UCSD-AML1 (cell line): ENCODE data around the gene TPCN2.
"Not testable (repeated sequence)": the region's sequence is repeated elsewhere in the genome, so short reads cannot be mapped to it uniquely, and the experiment has no call there.

Experiments used
- DNase-seq: peaks from one replicate; lab custom pipeline; 2025; ENCODE audit not compliant: unreplicated experiment; lab: John Stamatoyannopoulos, UW

The TPCN2 gene

GRCh38 chr11:69123593-69124545 lies 75.1 kb downstream of the TPCN2 start:
- DNase-seq = no peak

DNA sequence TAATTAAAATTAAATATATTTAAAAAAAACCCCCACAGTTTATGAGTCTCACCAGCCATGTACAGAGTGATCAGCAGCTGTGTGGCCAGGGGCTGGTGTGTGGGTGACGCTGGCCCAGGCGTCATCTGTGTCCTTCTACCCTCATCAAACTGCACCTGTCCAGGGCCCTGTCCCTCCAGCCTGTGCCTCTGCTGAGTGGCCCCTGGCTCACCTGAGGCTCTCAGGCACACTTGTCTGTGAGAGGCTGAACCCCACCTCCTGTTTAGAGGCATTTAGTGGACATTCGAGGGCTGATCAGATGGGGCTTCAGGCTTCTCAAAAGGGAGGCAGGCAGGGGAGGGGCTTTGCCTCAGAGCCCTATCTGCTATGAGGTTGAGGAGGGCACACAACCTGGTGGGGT lies 77.1 kb downstream of the TPCN2 start:
- no peak for DNase-seq

DNA sequence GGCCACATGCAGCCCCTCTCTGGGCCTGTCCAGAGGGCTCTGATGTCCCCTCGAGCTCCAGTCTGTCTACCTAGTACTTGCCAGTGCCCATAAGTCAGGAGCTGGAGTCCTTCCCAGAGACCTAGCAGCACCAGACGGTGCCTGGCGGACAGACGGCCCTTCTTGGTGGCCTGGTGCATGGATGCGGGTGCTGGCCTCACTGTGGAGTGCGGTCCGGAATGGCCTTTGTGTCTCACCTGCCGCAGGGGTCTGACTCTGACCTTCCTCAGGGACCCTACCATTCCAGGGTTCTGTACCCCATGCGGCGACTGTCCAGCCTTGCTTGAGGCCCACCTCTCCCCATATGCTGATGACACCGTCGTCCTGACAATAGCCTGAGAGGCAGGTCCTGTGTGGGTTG lies 77.6 kb downstream of the TPCN2 start:
- DNase-seq = no peak

GRCh38 chr11:69127081-69127850 lies 78.5 kb downstream of the TPCN2 start:
- DNase-seq = no peak

DNA sequence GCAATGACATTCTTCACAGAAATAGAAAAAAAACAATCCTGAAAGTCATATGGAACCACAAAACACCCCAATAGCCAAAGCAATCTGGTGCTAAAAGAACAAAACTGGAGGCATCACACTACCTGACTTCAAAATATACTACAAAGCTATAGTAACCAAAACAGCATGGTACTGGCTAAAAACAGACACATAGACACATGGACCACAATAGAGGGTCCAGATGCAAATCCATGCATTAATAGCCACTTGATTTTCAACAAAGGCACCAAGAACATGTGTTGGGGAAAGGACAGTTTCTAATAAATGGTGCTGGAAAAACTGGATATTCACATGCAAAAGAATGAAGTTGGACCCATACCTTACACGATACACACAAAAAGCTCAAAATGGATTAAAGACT lies 79.2 kb downstream of the TPCN2 start:
- DNase-seq = no peak

DNA sequence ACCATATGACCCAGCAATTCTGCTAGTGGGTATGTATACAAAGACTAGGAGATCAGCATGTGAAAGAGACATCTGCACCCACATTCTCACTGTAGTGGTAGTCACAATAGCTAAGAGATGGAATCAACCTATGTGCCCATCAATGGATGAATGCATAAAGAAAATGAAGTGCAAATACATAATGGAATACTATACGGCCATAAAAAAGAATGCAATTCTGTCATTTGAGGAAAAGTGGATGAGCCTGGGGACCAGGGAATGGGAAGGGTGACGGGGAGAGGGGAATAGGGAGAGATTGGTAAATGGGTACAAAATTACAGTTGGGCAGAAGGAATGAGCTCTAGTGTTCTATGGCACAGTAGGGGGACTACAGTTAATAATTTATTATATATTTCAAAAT lies 80.3 kb downstream of the TPCN2 start:
- DNase-seq = no peak

GRCh38 chr11:69129647-69130046 lies 80.9 kb downstream of the TPCN2 start:
- DNase-seq = no peak

GRCh38 chr11:69130654-69131053 lies 81.9 kb downstream of the TPCN2 start:
- no peak for DNase-seq

DNA sequence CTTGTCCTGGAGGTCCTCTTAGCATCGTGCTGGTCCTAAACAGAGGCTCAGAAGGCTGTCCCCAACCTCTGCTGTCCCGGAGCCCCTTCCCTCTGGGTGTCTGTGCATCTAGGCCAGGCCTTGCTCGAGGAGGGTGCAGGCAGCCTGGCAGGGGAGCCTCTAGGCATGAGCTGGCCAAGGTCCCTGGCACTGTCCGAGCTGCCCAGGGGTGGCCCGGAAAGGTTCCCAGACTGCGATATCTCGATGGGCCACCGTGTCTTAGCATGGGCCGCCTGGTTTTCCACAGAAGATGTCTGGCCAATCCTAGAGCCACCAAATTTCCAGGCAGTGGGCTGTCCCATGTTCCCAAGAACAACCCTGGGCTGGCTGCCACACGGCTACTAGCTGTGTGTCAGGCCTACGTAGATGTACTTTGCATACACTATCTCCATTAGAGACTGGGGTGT lies 82.4 kb downstream of the TPCN2 start:
- DNase-seq = no peak

- DNase-seq = no peak
Measured at GRCh38 chr11:69131644-69132300, 83.0 kb downstream of the TPCN2 start.

- DNase-seq = no peak
Measured at GRCh38 chr11:69132301-69132670, 83.6 kb downstream of the TPCN2 start.

DNA sequence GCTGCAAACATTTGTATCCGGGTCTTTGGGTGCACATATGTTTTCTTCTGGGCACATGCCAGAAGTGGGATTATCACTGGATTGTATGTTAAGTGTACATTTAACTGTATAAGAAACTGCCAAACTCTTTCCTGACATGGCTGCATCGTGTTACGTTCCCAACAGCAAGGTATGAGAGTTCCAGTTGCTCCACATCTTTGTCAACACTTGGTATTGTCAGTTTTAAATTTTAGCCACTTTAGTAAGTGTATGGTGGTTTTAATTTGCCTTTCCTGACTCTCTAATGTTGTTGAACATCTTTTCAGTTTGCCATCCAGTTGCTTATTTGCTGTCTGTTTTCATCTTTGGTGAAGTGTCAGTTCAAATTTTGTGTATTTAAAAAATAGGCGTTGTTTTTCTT lies 84.5 kb downstream of the TPCN2 start:
- DNase-seq = no peak

GRCh38 chr11:69134182-69134581 lies 85.5 kb downstream of the TPCN2 start:
- not testable (repeated sequence) for DNase-seq

DNA sequence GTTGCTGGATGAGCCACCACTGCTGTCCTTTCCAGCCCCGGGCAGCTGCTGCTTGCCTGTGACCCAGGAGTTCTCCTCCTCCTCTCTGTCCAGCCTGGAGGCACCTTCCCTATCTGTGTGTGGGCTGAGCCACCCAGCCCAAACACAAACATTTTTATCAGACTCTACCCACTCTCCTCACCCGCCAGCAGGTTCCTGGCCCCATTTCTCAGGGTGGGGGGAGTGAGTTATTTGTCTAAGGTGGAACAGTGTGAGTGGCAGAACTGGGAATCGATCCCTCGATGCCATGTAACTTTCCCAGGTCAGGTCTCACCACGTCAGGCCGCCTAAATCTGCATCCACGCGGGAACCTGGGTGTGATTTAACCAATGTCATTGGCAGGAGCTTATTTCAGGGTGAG lies 86.2 kb downstream of the TPCN2 start:
- DNase-seq = no peak

GRCh38 chr11:69135420-69136363 lies 87.0 kb downstream of the TPCN2 start:
- no peak for DNase-seq

- DNase-seq = no peak
Measured at GRCh38 chr11:69136471-69136870, 87.7 kb downstream of the TPCN2 start.

DNA sequence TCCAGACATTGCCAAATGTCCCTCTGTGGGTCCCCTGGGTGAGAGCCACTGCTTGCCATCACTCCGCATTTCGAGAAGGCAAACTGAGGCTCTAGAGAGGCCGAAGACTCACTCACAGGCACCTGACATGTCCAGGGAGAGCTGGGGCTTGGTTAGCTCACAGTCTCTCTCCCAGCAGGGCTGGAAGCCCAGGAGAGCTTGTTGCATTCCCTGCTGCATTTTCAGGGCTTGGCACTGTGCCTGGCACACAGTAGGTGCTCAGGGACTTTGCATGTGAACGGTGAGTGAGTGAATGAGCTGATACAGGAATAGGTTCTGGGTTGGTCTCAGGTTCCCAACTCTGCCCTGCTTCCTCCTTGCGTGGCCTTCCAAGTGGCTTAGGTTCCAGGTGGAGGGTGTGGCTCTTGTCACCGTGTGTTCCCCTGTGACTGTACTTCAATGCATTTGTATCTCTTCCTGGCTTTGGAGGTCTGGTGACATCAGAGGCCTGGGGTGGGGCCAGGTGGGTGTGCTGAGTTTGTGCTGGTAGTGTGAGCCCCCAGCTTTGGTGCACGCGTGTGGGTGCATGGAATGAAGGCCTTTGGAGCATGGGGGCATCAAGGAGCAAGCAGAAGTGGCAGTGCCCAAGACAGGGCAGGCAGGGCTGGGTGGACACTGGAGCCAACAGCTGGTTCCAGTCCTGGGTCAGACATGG lies 88.6 kb downstream of the TPCN2 start:
- no peak for DNase-seq

DNA sequence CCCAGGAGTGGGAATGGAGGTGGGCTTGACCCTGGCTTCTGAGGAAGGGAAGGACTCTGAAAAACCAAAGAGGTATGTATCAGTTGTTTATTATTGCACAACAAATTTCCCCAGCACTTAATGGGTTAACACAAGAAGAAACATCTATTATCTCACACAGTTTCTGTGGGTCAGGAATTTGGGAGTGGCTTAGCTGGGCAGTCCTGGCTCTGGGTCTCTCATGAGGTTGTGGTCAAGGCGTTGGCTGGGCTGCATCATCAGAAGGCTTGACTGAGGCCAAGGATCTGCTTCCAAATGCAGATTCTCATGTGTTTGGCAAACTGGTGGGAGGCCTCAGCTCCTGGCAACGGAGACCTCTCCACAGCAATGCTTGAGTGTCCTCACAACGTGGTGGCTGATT lies 89.5 kb downstream of the TPCN2 start:
- DNase-seq = no peak

GRCh38 chr11:69140161-69140560 lies 91.4 kb downstream of the TPCN2 start:
- DNase-seq = not testable (repeated sequence)

- no peak for DNase-seq
Measured at GRCh38 chr11:69140635-69141034, 91.9 kb downstream of the TPCN2 start.
